OCI-LY3 (cell line): ENCODE results near the gene AP4M1.

Experiments
- H2AFZ ChIP-seq: fragments of 200-600, 300-600 bp; shearing (Covaris generic); 2 replicates; pipeline ENCODE4 v1.6.0; 2014; ENCODE audit warnings: antibody characterized with exemption, low read depth, low read length
- H3K27ac ChIP-seq: fragments of 200-600, 300-600 bp; sonication (generic); 2 replicates; pipeline ENCODE4 v1.5.1; 2014; ENCODE audit warnings: mild to moderate bottlenecking, low read length, moderate library complexity, mixed read lengths
- H3K27me3 ChIP-seq: fragments of 200-600, 300-600 bp; sonication (generic); 2 replicates; pipeline ENCODE4 v1.6.1; 2014; ENCODE audit warnings: low read depth, low read length, mixed read lengths
- H3K36me3 ChIP-seq: fragments of 200-600, 300-600 bp; sonication (generic); replicated peaks from 2 replicates; pipeline ENCODE3; 2014; ENCODE audit warnings: low read depth, low read length, mixed read lengths
- H3K4me1 ChIP-seq: fragments of 300-600, 200-600 bp; sonication (generic); 2 replicates; pipeline ENCODE4 v1.6.1; 2014; ENCODE audit warnings: low read length, mixed read lengths
- H3K4me2 ChIP-seq: fragments of 200-600, 300-600 bp; sonication (generic); 2 replicates; pipeline ENCODE4 v1.6.1; 2014; ENCODE audit warnings: low read length, mixed read lengths
- H3K4me3 ChIP-seq: fragments of 300-600, 200-600 bp; sonication (generic); 2 replicates; pipeline ENCODE4 v1.5.1; 2014; ENCODE audit warnings: antibody characterized with exemption, mild to moderate bottlenecking, low read length, moderate library complexity
- H3K79me2 ChIP-seq: fragments of 300-600, 200-600 bp; shearing (Covaris generic); 2 replicates; pipeline ENCODE4 v1.6.1; 2014; ENCODE audit warnings: mild to moderate bottlenecking, low read length, mixed read lengths
- H3K9ac ChIP-seq: fragments of 300-600, 200-600 bp; shearing (Covaris generic); 2 replicates; pipeline ENCODE4 v1.6.0; 2014; ENCODE audit warnings: mild to moderate bottlenecking, low read length, moderate library complexity
- H3K9me3 ChIP-seq: fragments of 200-600, 300-600 bp; shearing (Covaris generic); 2 replicates; pipeline ENCODE4 v1.6.1; 2014; ENCODE audit warnings: low read length, mixed read lengths; ENCODE audit not compliant: insufficient read depth
- H4K20me1 ChIP-seq: fragments of 200-600, 300-600 bp; sonication (generic); 2 replicates; pipeline ENCODE4 v1.6.1; 2016; ENCODE audit warnings: low read length, mixed read lengths; ENCODE audit not compliant: insufficient read depth
- EZH2phosphoT487 ChIP-seq: fragments of 200-600 bp; shearing (Covaris generic); IDR thresholded peaks from 2 replicates; pipeline ENCODE4 v1.6.1; 2018; ENCODE audit warnings: antibody characterized with exemption, mixed run types, low read depth
- TF ChIP-seq, protein P1 (sequence below): fragments of 200-600, 300-600 bp; sonication (generic); IDR thresholded peaks from 2 replicates; pipeline ENCODE4 v1.5.1; 2014; ENCODE audit warnings: antibody characterized with exemption, low read length, low read depth

AP4M1 gene

DNA sequence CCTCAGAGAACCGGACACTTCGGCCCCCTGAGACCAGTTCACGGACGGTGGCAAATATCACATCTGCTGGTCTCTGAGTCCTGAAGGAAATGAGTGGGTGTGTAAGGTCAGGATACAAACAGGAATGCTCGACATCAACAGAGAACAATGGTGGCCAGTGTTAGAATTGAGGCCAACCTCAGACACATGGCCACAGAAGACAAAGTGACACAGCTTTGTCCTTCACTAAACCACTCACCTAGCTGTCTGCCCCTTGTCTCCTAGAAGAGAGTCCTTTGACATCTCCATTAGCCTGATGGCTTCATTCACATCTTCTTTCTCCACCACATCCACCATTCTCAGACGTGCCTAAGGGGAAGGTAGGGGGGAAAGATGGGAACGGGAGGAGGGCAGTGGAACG lies 8.4 kb upstream of the AP4M1 start:
- no peaks in the 10 kb centered on the region for H3K27me3 ChIP-seq
- H4K20me1 ChIP-seq: peaks cover 21% of the 10 kb centered on the region
- no peaks in the 10 kb centered on the region for H3K9me3 ChIP-seq
- H3K36me3 ChIP-seq: peaks cover 67% of the 10 kb centered on the region
- TF ChIP-seq, protein P1, sequence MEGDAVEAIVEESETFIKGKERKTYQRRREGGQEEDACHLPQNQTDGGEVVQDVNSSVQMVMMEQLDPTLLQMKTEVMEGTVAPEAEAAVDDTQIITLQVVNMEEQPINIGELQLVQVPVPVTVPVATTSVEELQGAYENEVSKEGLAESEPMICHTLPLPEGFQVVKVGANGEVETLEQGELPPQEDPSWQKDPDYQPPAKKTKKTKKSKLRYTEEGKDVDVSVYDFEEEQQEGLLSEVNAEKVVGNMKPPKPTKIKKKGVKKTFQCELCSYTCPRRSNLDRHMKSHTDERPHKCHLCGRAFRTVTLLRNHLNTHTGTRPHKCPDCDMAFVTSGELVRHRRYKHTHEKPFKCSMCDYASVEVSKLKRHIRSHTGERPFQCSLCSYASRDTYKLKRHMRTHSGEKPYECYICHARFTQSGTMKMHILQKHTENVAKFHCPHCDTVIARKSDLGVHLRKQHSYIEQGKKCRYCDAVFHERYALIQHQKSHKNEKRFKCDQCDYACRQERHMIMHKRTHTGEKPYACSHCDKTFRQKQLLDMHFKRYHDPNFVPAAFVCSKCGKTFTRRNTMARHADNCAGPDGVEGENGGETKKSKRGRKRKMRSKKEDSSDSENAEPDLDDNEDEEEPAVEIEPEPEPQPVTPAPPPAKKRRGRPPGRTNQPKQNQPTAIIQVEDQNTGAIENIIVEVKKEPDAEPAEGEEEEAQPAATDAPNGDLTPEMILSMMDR: no peak
- TF ChIP-seq EZH2phosphoT487: no peak
- no peak overlapping the region for H3K9ac ChIP-seq
- H3K4me3 ChIP-seq: no peak overlapping the region
- H2AFZ ChIP-seq: no peak overlapping the region
- H3K27ac ChIP-seq: no peak overlapping the region
- H3K79me2 ChIP-seq: peaks cover 28% of the 10 kb centered on the region
- peaks cover 11% of the 10 kb centered on the region for H3K4me1 ChIP-seq
- no peak overlapping the region for H3K4me2 ChIP-seq

DNA sequence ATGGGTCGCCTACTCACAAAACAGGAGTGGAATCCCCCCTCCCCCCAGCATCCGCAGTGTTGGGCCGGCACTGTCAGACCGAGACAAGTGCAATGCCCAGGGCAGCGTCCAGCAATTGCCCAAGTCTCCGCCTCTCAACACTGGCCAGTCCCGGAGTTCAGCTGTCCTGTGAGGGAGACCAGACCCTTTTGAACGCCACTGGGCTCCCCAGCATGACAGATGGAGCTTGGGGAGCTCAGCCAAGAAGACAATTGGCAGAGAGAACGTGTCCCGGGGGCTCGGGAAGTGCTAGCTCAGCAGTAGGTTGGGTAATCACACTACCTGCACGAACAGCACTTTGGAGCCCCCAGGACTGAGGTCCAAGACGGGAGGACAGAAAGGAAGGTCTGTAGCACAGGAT lies 7.9 kb upstream of the AP4M1 start:
- Histone ChIP-seq H3K79me2 (peaks cover 33% of the 10 kb centered on the region), H3K9ac (no peak overlapping the region), H3K9me3 (no peaks in the 10 kb centered on the region), H3K4me3 (no peak overlapping the region), H2AFZ (no peak overlapping the region), H3K27me3 (no peaks in the 10 kb centered on the region), H3K4me2 (no peak overlapping the region), H4K20me1 (peaks cover 25% of the 10 kb centered on the region), H3K36me3 (peaks cover 71% of the 10 kb centered on the region), H3K27ac (no peak overlapping the region), H3K4me1 (peaks cover 7% of the 10 kb centered on the region)
- no peak for TF ChIP-seq EZH2phosphoT487
- TF ChIP-seq, protein P1: no peak

DNA sequence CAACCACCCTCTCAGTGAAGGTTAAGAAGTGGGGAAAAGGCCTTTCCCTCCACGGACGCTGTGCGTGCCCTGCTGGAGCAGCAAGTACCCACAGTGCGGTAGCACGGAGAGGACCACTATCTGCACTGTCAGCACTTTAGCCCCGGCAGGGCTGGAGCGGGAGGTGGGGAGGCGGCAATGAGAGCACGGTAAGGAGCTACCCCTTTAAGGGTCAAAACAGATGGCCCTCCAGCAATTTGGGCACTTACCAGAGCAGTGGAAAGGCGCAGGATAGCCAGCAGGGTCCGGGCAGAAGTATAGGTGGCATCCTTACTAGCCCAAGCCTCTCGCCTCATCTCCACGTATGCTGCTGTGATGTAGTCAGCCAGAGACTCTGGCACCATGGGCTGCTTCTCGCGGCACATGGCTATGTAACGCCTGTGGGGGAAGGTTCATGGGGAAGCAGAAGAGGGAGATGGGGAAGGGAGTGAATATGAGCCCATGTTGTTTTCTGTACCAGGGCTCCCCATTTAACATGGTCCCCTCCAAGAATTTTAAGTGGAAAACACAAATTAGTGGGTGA lies 7.4 kb upstream of the AP4M1 start:
- Histone ChIP-seq H3K27me3 (no peaks in the 10 kb centered on the region), H2AFZ (no peak overlapping the region), H3K27ac (no peak overlapping the region), H4K20me1 (peaks cover 29% of the 10 kb centered on the region), H3K79me2 (peaks cover 36% of the 10 kb centered on the region), H3K4me1 (peaks cover 6% of the 10 kb centered on the region), H3K9me3 (no peaks in the 10 kb centered on the region), H3K4me3 (no peak overlapping the region), H3K9ac (no peak overlapping the region), H3K36me3 (peaks cover 76% of the 10 kb centered on the region), H3K4me2 (no peak overlapping the region)
- TF ChIP-seq EZH2phosphoT487: no peak
- TF ChIP-seq, protein P1: no peak

DNA sequence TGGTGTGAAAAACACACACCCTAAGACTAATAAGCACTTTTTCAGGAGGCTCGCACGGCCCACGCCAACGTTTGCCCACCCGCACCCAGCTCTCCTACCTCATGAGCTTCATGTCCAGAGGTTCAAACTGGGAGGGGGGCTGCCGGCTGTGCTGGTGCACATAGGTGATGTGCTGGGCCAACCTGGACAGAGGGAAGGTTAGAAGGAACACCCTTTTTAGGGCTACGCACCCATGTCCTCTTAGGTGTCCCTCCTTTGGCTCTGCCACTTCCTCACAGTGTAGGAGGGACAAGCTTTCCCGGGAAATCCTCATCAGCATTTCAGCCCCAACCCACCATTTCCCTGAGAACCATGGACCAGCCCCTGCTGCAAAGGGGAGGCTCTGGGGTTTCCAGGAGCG lies 6.2 kb upstream of the AP4M1 start:
- Histone ChIP-seq H3K27ac (no peak overlapping the region), H3K4me2 (no peak overlapping the region), H4K20me1 (peaks cover 38% of the 10 kb centered on the region), H3K9me3 (no peaks in the 10 kb centered on the region), H3K4me1 (peaks cover 7% of the 10 kb centered on the region), H3K36me3 (peaks cover 85% of the 10 kb centered on the region), H3K9ac (no peak overlapping the region), H3K27me3 (no peaks in the 10 kb centered on the region), H3K79me2 (peaks cover 42% of the 10 kb centered on the region), H3K4me3 (no peak overlapping the region), H2AFZ (no peak overlapping the region)
- TF ChIP-seq EZH2phosphoT487: no peak
- TF ChIP-seq, protein P1: no peak
